ENCODE results near the gene TRAPPC11.

Gene TRAPPC11

GRCh38 chr4:183760326-183760725 is 101.2 kb downstream of the TRAPPC11 start:
- DNase-seq = no peak
